Caco-2 (cell line): ENCODE results near the gene TBC1D12. TPM values are rescaled to one million over a fixed set of nuclear protein-coding genes. Genes with fewer than 3 reads are reported as not detected.

ENCODE experiments used
- BruUV-seq: library from RNA; stranded (reverse); fragments of 400-500 nt; replicated peaks from 2 replicates; lab custom pipeline; 2021; lab: Mats Ljungman, UMichigan
- CTCF ChIA-PET: fragments of 300-600 bp; sonication (Branson Sonifier 250); formaldehyde crosslinking; loops from one replicate; lab custom pipeline; 2022; ENCODE audit warnings: antibody characterized with exemption; lab: Charles Lee
- POLR2A ChIA-PET: fragments of 300-600 bp; sonication (Branson Sonifier 250); formaldehyde crosslinking; loops from one replicate; lab custom pipeline; 2022; ENCODE audit warnings: antibody characterized with exemption; lab: Charles Lee
- DNase-seq, 2 experiments: peaks; one replicate each; pipeline versions ENCODE4 v3.0.0 to v3.0.0-alpha.2; 2020 to 2022
- H3K27me3 ChIP-seq: replicated peaks from 2 replicates; pipeline ENCODE4 v1.6.0; 2011; ENCODE audit warnings: low read length; ENCODE audit not compliant: control insufficient read depth, insufficient read depth
- H3K36me3 ChIP-seq: 2 replicates; pipeline ENCODE4 v1.5.1; 2011; ENCODE audit warnings: low read length; ENCODE audit not compliant: control insufficient read depth, insufficient read depth
- H3K4me1 ChIP-seq: fragments of 250-450 bp; sonication (Bioruptor Pico); 2 replicates; pipeline ENCODE4 v1.5.1; 2020; ENCODE audit warnings: mild to moderate bottlenecking
- H3K4me3 ChIP-seq: 2 replicates; pipeline ENCODE4 v1.5.1; 2011; ENCODE audit warnings: low read depth, mild to moderate bottlenecking, control low read depth, low read length
- H3K9me3 ChIP-seq: fragments of 250-450 bp; sonication (Bioruptor Pico); 2 replicates; pipeline ENCODE4 v1.5.1; 2020; ENCODE audit warnings: mild to moderate bottlenecking, moderate library complexity
- H3K27ac Mint-ChIP-seq: one replicate; pipeline ENCODE4 v1.8.0; 2022; ENCODE audit warnings: mixed read lengths; ENCODE audit not compliant: unreplicated experiment
- H3K27me3 Mint-ChIP-seq: one replicate; pipeline ENCODE4 v1.8.0; 2022; ENCODE audit warnings: mixed read lengths; ENCODE audit not compliant: insufficient read depth, unreplicated experiment
- H3K36me3 Mint-ChIP-seq: one replicate; pipeline ENCODE4 v1.8.0; 2022; ENCODE audit warnings: mild to moderate bottlenecking, mixed read lengths; ENCODE audit not compliant: insufficient read depth, unreplicated experiment
- H3K4me1 Mint-ChIP-seq: one replicate; pipeline ENCODE4 v1.8.0; 2022; ENCODE audit warnings: low read depth, mixed read lengths; ENCODE audit not compliant: unreplicated experiment
- H3K4me3 Mint-ChIP-seq: one replicate; pipeline ENCODE4 v1.8.0; 2022; ENCODE audit warnings: mild to moderate bottlenecking, moderate library complexity, mixed read lengths; ENCODE audit not compliant: unreplicated experiment
- H3K9me3 Mint-ChIP-seq: one replicate; pipeline ENCODE4 v1.8.0; 2022; ENCODE audit warnings: mixed read lengths; ENCODE audit not compliant: unreplicated experiment
- CTCF ChIP-seq, 2 experiments: fragments of 200-600 bp in 1 of 2; IDR thresholded peaks; 1 replicate in 1 of 2; 2 replicates in 1 of 2; pipeline versions ENCODE4 v1.5.1 to v1.8.0; 2011 to 2022; ENCODE audit warnings: antibody characterized with exemption in 1 of 2, control low read depth in 1 of 2, inconsistent platforms in 1 of 2, low read depth in 1 of 2, low read length in 1 of 2, mild to moderate bottlenecking in 1 of 2, moderate library complexity in 1 of 2; ENCODE audit not compliant: insufficient read depth in 1 of 2, severe bottlenecking in 1 of 2, unreplicated experiment in 1 of 2
- intact Hi-C: fragments of 100-400 bp; cut with micrococcal nuclease; formaldehyde crosslinking; loops from one replicate; pipeline ENCODE4 v1.10.0; 2022; ENCODE audit not compliant: unreplicated experiment
- total RNA-seq: library from RNA; stranded (reverse); gene quantifications from 2 replicates; pipeline ENCODE4 v1.2.3, GENCODE V29; 2022

The TBC1D12 gene
- total RNA-seq, 1 experiment from 2014 or later: 32.1 TPM

- H3K27me3 Mint-ChIP-seq: no peaks in the 10 kb centered on the region
- no peak overlapping the region for H3K4me3 ChIP-seq
- no peaks in the 10 kb centered on the region for H3K27me3 ChIP-seq
- H3K36me3 ChIP-seq: no peaks in the 10 kb centered on the region; the same call in 1 of the 2 replicates
- peaks cover 53% of the 10 kb centered on the region for H3K36me3 Mint-ChIP-seq
- ChIA-PET POLR2A (no interaction called here), CTCF (no interaction called here)
- intact Hi-C loops: no loop called here
- H3K4me3 Mint-ChIP-seq: no peak overlapping the region
- TF ChIP-seq CTCF (IDR thresholded peaks at IDR 0.05; ENCODE audit: insufficient read depth in 1 of 2, low read depth in 1 of 2, low read length in 1 of 2, severe bottlenecking in 1 of 2, unreplicated experiment in 1 of 2): no peak
- no TSS peak for BruUV-seq
- H3K9me3 ChIP-seq: peaks cover 6% of the 10 kb centered on the region; the same call in 1 of the 2 replicates
- H3K27ac Mint-ChIP-seq: no peak overlapping the region
- no peaks in the 10 kb centered on the region for H3K9me3 Mint-ChIP-seq
- no peak for DNase-seq
- peaks cover 5% of the 10 kb centered on the region for H3K4me1 ChIP-seq
- peaks cover 7% of the 10 kb centered on the region for H3K4me1 Mint-ChIP-seq
Measured at GRCh38 chr10:94483970-94484369, 81.6 kb downstream of the TBC1D12 start.

DNA sequence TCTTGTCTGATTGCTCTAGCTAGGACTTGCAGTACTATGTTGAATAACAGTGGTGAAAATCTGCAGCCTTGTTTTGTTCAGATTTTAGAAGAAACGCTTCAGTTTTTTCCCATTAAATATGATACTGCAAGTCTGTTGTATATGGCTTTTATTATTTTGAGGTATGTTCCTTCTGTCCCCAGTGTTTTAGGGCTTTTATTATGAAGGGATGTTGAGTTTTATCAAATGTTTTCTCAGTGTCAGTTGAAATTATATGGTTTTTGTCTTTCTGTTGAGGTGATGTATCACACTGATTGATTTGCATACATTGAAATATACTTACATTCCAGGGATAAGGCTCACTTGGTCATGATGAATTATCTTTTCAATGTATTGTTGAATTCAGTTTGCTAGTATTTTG lies 82.8 kb downstream of the TBC1D12 start:
- H3K9me3 ChIP-seq: peaks cover 6% of the 10 kb centered on the region; the same call in 1 of the 2 replicates
- H3K4me1 Mint-ChIP-seq: peaks cover 7% of the 10 kb centered on the region
- H3K4me1 ChIP-seq: peaks cover 5% of the 10 kb centered on the region
- H3K4me3 Mint-ChIP-seq: no peak overlapping the region
- H3K36me3 ChIP-seq: no peaks in the 10 kb centered on the region; the same call in 1 of the 2 replicates
- H3K9me3 Mint-ChIP-seq: no peaks in the 10 kb centered on the region
- H3K27me3 Mint-ChIP-seq: no peaks in the 10 kb centered on the region
- H3K27me3 ChIP-seq: no peaks in the 10 kb centered on the region
- CTCF ChIA-PET: no interaction called here
- no TSS peak for BruUV-seq
- intact Hi-C loops: no loop called here
- DNase-seq: no peak
- POLR2A ChIA-PET: no interaction called here
- H3K36me3 Mint-ChIP-seq: peaks cover 62% of the 10 kb centered on the region
- no peak for TF ChIP-seq CTCF (IDR thresholded peaks at IDR 0.05; ENCODE audit: insufficient read depth in 1 of 2, low read depth in 1 of 2, low read length in 1 of 2, severe bottlenecking in 1 of 2, unreplicated experiment in 1 of 2)
- no peak overlapping the region for H3K4me3 ChIP-seq
- H3K27ac Mint-ChIP-seq: no peak overlapping the region

DNA sequence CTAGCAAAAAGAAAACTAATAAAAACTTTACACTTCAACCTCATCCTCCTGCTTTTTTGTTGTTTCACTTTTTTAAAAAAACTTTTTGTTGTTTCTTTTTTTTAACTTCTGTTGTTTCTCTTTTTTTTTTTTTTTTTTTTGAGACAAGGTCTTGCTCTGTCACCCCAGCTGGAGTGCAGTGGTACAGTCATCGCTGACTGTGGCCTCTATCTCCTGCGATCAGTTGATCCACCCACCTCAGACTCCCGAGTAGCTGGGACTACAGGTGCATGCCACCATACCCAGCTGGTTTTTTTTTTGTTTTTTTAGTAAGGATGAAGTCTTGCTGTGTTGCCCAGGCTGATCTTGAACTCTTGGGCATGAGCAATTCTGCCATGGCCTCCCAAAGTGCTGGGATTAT lies 85.2 kb downstream of the TBC1D12 start:
- POLR2A ChIA-PET: no interaction called here
- H3K9me3 ChIP-seq: peaks cover 6% of the 10 kb centered on the region; the same call in 1 of the 2 replicates
- no peaks in the 10 kb centered on the region for H3K27me3 Mint-ChIP-seq
- intact Hi-C loops: no loop called here
- H3K27me3 ChIP-seq: no peaks in the 10 kb centered on the region
- H3K36me3 Mint-ChIP-seq: peaks cover 49% of the 10 kb centered on the region
- CTCF ChIA-PET: no interaction called here
- DNase-seq: no peak
- no peak overlapping the region for H3K4me3 Mint-ChIP-seq
- no peak for TF ChIP-seq CTCF (IDR thresholded peaks at IDR 0.05; ENCODE audit: insufficient read depth in 1 of 2, low read depth in 1 of 2, low read length in 1 of 2, severe bottlenecking in 1 of 2, unreplicated experiment in 1 of 2)
- H3K9me3 Mint-ChIP-seq: no peaks in the 10 kb centered on the region
- H3K4me1 ChIP-seq: 0 out of 2 replicates have a peak, but pooled peaks cover 4% of the 10 kb centered on the region
- BruUV-seq: no TSS peak
- no peak overlapping the region for H3K27ac Mint-ChIP-seq
- H3K36me3 ChIP-seq: no peaks in the 10 kb centered on the region
- no peak overlapping the region for H3K4me3 ChIP-seq
- H3K4me1 Mint-ChIP-seq: peaks cover 8% of the 10 kb centered on the region
